ENCODE measurements around the gene HSPA9. TPM values are rescaled to one million over a fixed set of nuclear protein-coding genes. Genes with fewer than 3 reads are reported as not detected.

Gene HSPA9
- total and polyA plus RNA-seq, 7 donors, result 289 to 718 (median 483) TPM

DNA sequence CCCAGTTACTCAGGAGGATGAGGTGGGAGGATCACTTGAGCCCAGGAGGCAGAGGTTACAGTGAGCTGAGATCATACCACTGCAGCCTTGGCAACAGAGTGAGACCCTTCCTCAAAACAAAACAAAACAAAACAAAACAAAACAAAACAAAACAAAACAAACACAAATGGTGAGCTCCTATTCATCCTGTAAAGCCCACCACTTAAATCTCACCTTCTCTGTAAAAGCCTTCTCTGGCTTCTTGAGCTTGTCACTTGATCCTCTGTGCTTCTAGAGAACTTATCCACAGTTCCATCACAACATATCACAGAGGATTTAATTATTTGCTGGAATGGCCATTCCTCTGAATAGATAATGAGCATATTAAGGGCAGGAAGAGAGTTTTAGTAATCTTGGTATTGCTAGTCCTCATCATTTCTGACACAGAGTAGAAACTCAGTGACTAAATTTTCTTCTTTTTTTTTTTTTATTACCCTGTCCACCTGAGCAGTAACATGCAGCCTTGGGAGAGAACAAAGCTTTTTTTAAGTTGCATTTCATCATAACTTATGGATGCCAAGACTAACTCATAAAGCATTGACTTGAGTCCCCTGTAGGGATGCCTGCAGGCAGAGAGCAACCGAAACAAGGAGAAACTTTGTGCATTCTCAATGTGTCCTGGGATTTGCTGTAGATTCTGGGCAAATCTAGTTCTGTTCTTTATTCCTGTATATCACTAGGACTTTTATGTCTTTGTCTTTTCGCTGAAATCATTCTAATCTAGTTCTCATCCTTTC lies 13.0 kb upstream of the HSPA9 start:
- intact Hi-C loops (cut with DNase I), result no loop called here
- no peaks in the 10 kb centered on the region for H3K9me3 ChIP-seq
- DNase-seq (no peak), ATAC-seq (no peak)
- no peaks in the 10 kb centered on the region for H3K36me3 ChIP-seq (ENCODE audit: insufficient read depth in 1 of 2, low read depth in 1 of 2)
- no peak overlapping the region for H3K4me3 ChIP-seq
- 84 to 94% (median 87%) methylated on average over 2 of the region's 2 CpGs for WGBS, 3 donors
- TF ChIP-seq, protein P1, sequence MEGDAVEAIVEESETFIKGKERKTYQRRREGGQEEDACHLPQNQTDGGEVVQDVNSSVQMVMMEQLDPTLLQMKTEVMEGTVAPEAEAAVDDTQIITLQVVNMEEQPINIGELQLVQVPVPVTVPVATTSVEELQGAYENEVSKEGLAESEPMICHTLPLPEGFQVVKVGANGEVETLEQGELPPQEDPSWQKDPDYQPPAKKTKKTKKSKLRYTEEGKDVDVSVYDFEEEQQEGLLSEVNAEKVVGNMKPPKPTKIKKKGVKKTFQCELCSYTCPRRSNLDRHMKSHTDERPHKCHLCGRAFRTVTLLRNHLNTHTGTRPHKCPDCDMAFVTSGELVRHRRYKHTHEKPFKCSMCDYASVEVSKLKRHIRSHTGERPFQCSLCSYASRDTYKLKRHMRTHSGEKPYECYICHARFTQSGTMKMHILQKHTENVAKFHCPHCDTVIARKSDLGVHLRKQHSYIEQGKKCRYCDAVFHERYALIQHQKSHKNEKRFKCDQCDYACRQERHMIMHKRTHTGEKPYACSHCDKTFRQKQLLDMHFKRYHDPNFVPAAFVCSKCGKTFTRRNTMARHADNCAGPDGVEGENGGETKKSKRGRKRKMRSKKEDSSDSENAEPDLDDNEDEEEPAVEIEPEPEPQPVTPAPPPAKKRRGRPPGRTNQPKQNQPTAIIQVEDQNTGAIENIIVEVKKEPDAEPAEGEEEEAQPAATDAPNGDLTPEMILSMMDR (IDR thresholded peaks at IDR 0.05), result no peak
- H3K4me1 ChIP-seq, result no peaks in the 10 kb centered on the region
- H3K27me3 ChIP-seq (ENCODE audit: insufficient read depth in 3 of 3, low read length in 2 of 3), result no peaks in the 10 kb centered on the region
- no peak overlapping the region for H3K27ac ChIP-seq

DNA sequence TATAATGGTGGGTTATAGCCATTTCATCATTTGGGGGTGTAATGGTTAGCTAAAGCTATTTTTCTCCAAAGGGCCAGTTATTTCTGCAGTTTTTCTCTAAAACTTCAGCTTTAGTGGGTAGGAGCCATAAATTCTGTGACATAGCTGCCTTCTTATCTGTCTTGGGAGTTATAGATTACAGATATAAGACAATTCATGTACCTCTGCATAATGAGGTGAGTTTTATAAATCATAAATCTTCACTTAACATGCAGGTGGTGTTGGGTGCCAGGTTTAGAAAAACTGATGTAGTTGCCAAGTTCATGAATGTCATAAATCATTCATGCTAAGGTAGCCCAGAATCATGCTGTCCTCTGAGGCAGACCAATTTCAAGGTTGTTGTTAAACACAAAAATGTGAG lies 10.0 kb upstream of the HSPA9 start:
- no peak overlapping the region for H3K4me3 ChIP-seq
- H3K27me3 ChIP-seq (ENCODE audit: insufficient read depth in 3 of 3, low read length in 2 of 3), result no peaks in the 10 kb centered on the region
- no peaks in the 10 kb centered on the region for H3K4me1 ChIP-seq
- TF ChIP-seq, protein P1 (IDR thresholded peaks at IDR 0.05), result no peak
- no peaks in the 10 kb centered on the region for H3K36me3 ChIP-seq (ENCODE audit: insufficient read depth in 1 of 2, low read depth in 1 of 2)
- no peak for DNase-seq
- H3K27ac ChIP-seq, result no peak overlapping the region
- intact Hi-C loops (cut with DNase I), result no loop called here
- no peaks in the 10 kb centered on the region for H3K9me3 ChIP-seq
- no peak for ATAC-seq

DNA sequence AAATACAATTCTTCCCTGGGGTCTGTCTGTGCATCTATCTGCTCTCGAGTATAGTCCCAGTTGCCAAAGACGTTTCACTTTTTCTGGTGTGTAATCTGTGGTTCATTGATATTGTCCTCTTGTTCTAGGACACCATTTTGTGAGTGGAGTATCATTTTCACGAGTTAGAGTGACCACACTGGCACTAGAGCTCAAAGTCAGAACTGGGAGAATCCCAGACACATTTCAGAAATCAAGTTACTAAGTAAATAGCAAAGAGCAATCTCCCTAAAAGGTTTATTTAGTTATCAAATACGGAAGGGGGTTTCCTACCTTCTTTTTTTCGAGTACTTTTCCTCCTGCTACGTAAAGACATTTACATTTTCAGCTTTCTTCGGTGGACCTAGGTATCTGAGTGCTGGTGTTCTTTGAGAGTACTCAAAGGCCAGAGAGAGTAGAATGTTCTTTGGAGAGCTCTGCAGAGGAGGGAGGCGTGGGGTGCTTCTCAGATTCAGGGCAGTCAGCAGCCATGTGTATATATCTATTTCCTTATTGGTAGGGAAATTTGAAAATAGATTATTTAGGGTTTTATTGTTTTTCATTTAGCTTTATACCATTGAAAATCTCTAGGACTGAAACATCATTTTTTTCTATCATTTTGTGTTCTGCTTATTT lies 8.9 kb upstream of the HSPA9 start:
- Histone ChIP-seq H3K4me1 (no peaks in the 10 kb centered on the region), H3K27ac (no peak overlapping the region), H3K36me3 (ENCODE audit: insufficient read depth in 1 of 2, low read depth in 1 of 2) (no peaks in the 10 kb centered on the region), H3K9me3 (no peaks in the 10 kb centered on the region), H3K27me3 (ENCODE audit: insufficient read depth in 3 of 3, low read length in 2 of 3) (no peaks in the 10 kb centered on the region), H3K4me3 (no peak overlapping the region)
- intact Hi-C loops (cut with DNase I), result loop anchor here in 1 of 2 donors (5.0 kb wide), 1 partner anchor 678 kb away; no protein-coding TSS in a partner anchor
- TF ChIP-seq, protein P1 (IDR thresholded peaks at IDR 0.05), result no peak
- DNase-seq (no peak), ATAC-seq (no peak)
- WGBS, 3 donors, result 69 to 82% (median 76%) methylated on average over 8 of the region's 8 CpGs

DNA sequence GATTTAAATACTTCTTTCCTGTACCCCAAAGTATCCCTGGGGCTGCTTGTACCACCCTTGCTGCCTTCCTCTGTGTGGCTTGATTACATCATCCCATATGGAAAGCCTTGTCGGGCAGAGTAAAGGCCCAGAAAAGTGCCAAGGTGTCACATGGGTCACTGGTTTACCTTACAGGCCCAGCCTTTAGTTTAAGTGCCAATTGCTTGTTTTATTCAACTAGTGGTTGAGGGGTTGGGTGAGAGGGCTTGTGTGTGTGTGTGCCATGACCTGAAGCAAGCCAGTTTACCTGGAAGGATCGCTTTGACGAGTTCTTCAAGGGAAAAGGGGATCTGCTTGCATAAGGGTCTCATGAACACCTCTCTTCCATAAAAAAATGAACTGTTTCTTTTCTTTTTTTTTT lies 7.8 kb upstream of the HSPA9 start:
- H3K9me3 ChIP-seq, result no peaks in the 10 kb centered on the region
- intact Hi-C loops (cut with DNase I), result loop anchor here in 1 of 2 donors (5.0 kb wide), 1 partner anchor 679 kb away; no protein-coding TSS in a partner anchor
- H3K4me1 ChIP-seq, result no peaks in the 10 kb centered on the region
- H3K27ac ChIP-seq, result no peak overlapping the region
- DNase-seq (no peak), ATAC-seq (no peak)
- no peaks in the 10 kb centered on the region for H3K27me3 ChIP-seq (ENCODE audit: insufficient read depth in 3 of 3, low read length in 2 of 3)
- TF ChIP-seq, protein P1 (IDR thresholded peaks at IDR 0.05), result no peak
- WGBS, 3 donors, result 84 to 89% (median 87%) methylated on average over 3 of the region's 3 CpGs
- no peak overlapping the region for H3K4me3 ChIP-seq
- no peaks in the 10 kb centered on the region for H3K36me3 ChIP-seq (ENCODE audit: insufficient read depth in 1 of 2, low read depth in 1 of 2)
